ENCODE data around the gene SLC25A44. TPM values are rescaled to one million over a fixed set of nuclear protein-coding genes. Genes with fewer than 3 reads are reported as not detected.
A peak's percentile ranks its signal among the peaks of the same experiment; 100 is the strongest.

SLC25A44 gene
- total RNA-seq, 1 experiment from 2014 or later: 32.3 TPM

DNA sequence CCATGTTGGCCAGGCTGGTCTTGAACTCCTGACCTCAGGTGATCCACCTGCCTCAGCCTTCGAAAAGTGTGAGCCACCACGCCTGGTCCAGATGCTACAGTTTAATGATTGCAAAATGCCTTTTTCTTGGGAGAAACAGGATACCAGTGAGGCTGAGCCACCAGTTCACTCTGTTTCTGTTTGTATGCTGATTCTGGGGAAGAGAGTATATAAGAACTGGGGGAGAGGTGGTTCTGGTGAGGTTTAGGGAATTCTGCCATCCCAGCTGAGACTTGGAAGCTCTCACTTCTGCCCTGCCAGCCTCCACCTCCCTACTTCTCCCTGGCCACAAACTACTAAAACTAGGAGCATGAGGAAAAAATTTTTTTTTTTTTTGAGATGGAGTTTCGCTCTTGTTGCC lies 10.8 kb downstream of the SLC25A44 start:
- no peak for DNase-seq (ENCODE audit: unreplicated experiment)
- Mint-ChIP-seq H3K9me3 (ENCODE audit: unreplicated experiment) (no peaks in the 10 kb centered on the region), H3K27me3 (ENCODE audit: insufficient read depth, unreplicated experiment) (no peaks in the 10 kb centered on the region), H3K27ac (ENCODE audit: low read depth, unreplicated experiment) (no peak overlapping the region), H3K4me1 (ENCODE audit: insufficient read depth, unreplicated experiment) (no peaks in the 10 kb centered on the region), H3K36me3 (ENCODE audit: insufficient read depth, unreplicated experiment) (peaks cover 20% of the 10 kb centered on the region), H3K4me3 (ENCODE audit: unreplicated experiment) (no peak overlapping the region)
- no TSS peak for BruUV-seq (replicated peaks)
- ChIA-PET CTCF (interaction anchor here (0.6 to 1.1 kb wide), 3 partner anchors 108 to 954 kb away, joined by 3 to 4 read pairs (median 3); no protein-coding TSS in a partner anchor), POLR2A (interaction anchor here (0.6 to 5.3 kb wide), 4 partner anchors 7 to 225 kb away, joined by 3 to 30 read pairs (median 4); partner anchors contain the start of genes PMF1 and SLC25A44)
- intact Hi-C loops (cut with micrococcal nuclease): no loop called here
- TF ChIP-seq, protein P1, sequence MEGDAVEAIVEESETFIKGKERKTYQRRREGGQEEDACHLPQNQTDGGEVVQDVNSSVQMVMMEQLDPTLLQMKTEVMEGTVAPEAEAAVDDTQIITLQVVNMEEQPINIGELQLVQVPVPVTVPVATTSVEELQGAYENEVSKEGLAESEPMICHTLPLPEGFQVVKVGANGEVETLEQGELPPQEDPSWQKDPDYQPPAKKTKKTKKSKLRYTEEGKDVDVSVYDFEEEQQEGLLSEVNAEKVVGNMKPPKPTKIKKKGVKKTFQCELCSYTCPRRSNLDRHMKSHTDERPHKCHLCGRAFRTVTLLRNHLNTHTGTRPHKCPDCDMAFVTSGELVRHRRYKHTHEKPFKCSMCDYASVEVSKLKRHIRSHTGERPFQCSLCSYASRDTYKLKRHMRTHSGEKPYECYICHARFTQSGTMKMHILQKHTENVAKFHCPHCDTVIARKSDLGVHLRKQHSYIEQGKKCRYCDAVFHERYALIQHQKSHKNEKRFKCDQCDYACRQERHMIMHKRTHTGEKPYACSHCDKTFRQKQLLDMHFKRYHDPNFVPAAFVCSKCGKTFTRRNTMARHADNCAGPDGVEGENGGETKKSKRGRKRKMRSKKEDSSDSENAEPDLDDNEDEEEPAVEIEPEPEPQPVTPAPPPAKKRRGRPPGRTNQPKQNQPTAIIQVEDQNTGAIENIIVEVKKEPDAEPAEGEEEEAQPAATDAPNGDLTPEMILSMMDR (IDR thresholded peaks at IDR 0.05; ENCODE audit: unreplicated experiment): no peak

DNA sequence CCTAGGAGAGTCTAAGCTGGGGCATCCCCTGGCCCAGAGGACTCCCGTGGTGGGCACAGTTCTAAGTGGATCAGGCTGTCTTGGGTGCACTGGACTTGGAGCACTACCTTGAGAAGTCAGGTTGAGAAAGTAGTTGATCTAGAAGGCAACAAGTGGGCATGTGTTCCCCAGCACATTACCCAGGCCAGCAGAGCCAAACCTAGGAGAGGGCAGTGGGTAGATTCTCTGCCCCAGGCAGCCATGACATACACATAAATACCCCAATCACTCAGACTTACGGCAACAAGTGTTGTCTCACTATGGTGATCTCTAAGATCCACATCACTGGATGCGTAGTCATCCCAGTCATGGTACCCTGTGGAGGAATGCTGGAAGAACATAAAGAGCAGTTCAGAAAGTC lies 17.3 kb downstream of the SLC25A44 start:
- Mint-ChIP-seq H3K27me3 (ENCODE audit: insufficient read depth, unreplicated experiment) (no peaks in the 10 kb centered on the region), H3K9me3 (ENCODE audit: unreplicated experiment) (no peaks in the 10 kb centered on the region), H3K36me3 (ENCODE audit: insufficient read depth, unreplicated experiment) (peaks cover 33% of the 10 kb centered on the region), H3K27ac (ENCODE audit: low read depth, unreplicated experiment) (no peak overlapping the region), H3K4me1 (ENCODE audit: insufficient read depth, unreplicated experiment) (peaks cover 14% of the 10 kb centered on the region), H3K4me3 (ENCODE audit: unreplicated experiment) (no peak overlapping the region)
- no peak for DNase-seq (ENCODE audit: unreplicated experiment)
- no TSS peak for BruUV-seq (replicated peaks)
- intact Hi-C loops (cut with micrococcal nuclease): loop anchor here (5.0 kb wide), 1 partner anchor 64 kb away; no protein-coding TSS in a partner anchor
- POLR2A ChIA-PET: interaction anchor here (1.1 to 5.1 kb wide), 5 partner anchors 9 to 70 kb away, joined by 3 to 131 read pairs (median 40); partner anchors contain the start of genes SLC25A44 and SMG5
- CTCF ChIA-PET: interaction anchor here (0.6 to 3.0 kb wide), 7 partner anchors 14 to 254 kb away, joined by 3 to 12 read pairs (median 6); partner anchors contain the start of gene SLC25A44
- TF ChIP-seq, protein P1 (IDR thresholded peaks at IDR 0.05; ENCODE audit: unreplicated experiment): no peak

DNA sequence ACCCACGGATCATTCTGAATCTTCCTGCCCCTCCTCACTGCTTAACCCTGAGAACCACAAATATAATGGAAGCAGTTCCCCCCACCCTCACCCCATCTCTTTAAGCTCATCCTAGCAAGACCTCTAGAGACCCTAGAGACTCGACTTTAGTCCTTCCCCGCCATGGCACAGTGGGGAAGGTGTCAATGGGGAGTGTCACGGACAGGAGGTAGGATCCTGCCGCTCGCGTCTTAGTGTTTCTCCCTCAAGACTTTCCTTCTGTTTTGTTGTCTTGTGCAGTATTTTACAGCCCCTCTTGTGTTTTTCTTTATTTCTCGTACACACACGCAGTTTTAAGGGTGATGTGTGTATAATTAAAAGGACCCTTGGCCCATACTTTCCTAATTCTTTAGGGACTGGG lies 18.2 kb downstream of the SLC25A44 start:
- POLR2A ChIA-PET: interaction anchor here (0.7 to 5.1 kb wide), 29 partner anchors 9 to 1131 kb away, joined by 3 to 131 read pairs (median 6); partner anchors contain the start of genes ARHGEF2, BGLAP, KHDC4 and SLC25A44
- H3K27me3 Mint-ChIP-seq (ENCODE audit: insufficient read depth, unreplicated experiment): no peaks in the 10 kb centered on the region
- H3K4me3 Mint-ChIP-seq (ENCODE audit: unreplicated experiment): peak overlapping the region; percentile 97
- peak overlapping the region; percentile 96 for H3K27ac Mint-ChIP-seq (ENCODE audit: low read depth, unreplicated experiment)
- intact Hi-C loops (cut with micrococcal nuclease): loop anchor here (5.0 kb wide), 1 partner anchor 65 kb away; no protein-coding TSS in a partner anchor
- CTCF ChIA-PET: interaction anchor here (0.6 to 4.5 kb wide), 7 partner anchors 13 to 121 kb away, joined by 3 to 57 read pairs (median 9); no protein-coding TSS in a partner anchor
- H3K36me3 Mint-ChIP-seq (ENCODE audit: insufficient read depth, unreplicated experiment): peaks cover 32% of the 10 kb centered on the region
- DNase-seq (ENCODE audit: unreplicated experiment): no peak
- BruUV-seq (replicated peaks): no TSS peak
- TF ChIP-seq, protein P1 (IDR thresholded peaks at IDR 0.05; ENCODE audit: unreplicated experiment): no peak
- H3K4me1 Mint-ChIP-seq (ENCODE audit: insufficient read depth, unreplicated experiment): peaks cover 14% of the 10 kb centered on the region
- H3K9me3 Mint-ChIP-seq (ENCODE audit: unreplicated experiment): no peaks in the 10 kb centered on the region

DNA sequence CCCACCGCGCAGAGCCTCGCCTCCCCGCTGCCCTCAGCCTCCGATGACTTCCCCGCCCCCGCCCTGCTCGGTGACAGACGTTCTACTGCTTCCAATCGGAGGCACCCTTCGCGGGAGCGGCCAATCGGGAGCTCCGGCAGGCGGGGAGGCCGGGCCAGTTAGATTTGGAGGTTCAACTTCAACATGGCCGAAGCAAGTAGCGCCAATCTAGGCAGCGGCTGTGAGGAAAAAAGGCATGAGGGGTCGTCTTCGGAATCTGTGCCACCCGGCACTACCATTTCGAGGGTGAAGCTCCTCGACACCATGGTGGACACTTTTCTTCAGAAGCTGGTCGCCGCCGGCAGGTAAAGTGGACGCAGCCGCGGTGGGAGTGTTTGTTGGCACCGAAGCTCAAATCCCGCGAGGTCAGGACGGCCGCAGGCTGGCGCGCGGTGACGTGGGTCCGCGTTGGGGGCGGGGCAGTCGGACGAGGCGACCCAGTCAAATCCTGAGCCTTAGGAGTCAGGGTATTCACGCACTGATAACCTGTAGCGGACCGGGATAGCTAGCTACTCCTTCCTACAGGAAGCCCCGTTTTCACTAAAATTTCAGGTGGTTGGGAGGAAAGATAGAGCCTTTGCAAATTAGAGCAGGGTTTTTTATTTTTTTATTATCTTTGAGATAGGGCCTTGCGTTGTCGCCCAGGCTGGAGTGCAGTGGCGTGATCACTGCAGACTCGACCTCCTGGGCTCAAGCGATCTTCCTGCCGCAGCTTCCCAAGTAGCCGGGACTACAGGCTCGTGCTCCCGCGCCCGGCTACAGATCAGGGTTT lies 19.1 kb downstream of the SLC25A44 start, which contains the start of gene PMF1:
TSS of gene PMF1 (plus strand) at position 175 of the 811 bp plus-strand sequence. CDS start at position 184, 9 bp downstream.
- Mint-ChIP-seq H3K4me1 (ENCODE audit: insufficient read depth, unreplicated experiment) (peaks cover 21% of the 10 kb centered on the region), H3K27ac (ENCODE audit: low read depth, unreplicated experiment) (peak within 1 kb of the TSS; percentile 96), H3K4me3 (ENCODE audit: unreplicated experiment) (peak within 1 kb of the TSS; percentile 97), H3K9me3 (ENCODE audit: unreplicated experiment) (no peaks in the 10 kb centered on the region), H3K36me3 (ENCODE audit: insufficient read depth, unreplicated experiment) (peaks cover 23% of the 10 kb centered on the region), H3K27me3 (ENCODE audit: insufficient read depth, unreplicated experiment) (no peaks in the 10 kb centered on the region)
- TF ChIP-seq, protein P1 (IDR thresholded peaks at IDR 0.05; ENCODE audit: unreplicated experiment): no peak
- peak; percentile 99 for DNase-seq (ENCODE audit: unreplicated experiment)
- TSS peak; percentile 75 for BruUV-seq (replicated peaks)
- ChIA-PET CTCF (interaction anchor here (0.6 to 4.5 kb wide), 15 partner anchors 13 to 1154 kb away, joined by 3 to 57 read pairs (median 5); no protein-coding TSS in a partner anchor), POLR2A (interaction anchor here (0.7 to 5.1 kb wide), 48 partner anchors 9 to 1276 kb away, joined by 3 to 131 read pairs (median 6); partner anchors contain the start of genes ARHGEF2, BGLAP, GLMP and KHDC4)
- intact Hi-C loops (cut with micrococcal nuclease): loop anchor here (5.0 kb wide), 1 partner anchor 66 kb away; no protein-coding TSS in a partner anchor
